HUES64 (cell line): ENCODE results near the gene PTGDS.

Experiments
- H3K27ac ChIP-seq: 2 replicates; pipeline ENCODE4 v1.7.0; 2013; ENCODE audit warnings: low read depth, low read length, inconsistent platforms
- H3K27me3 ChIP-seq: 2 replicates; pipeline ENCODE4 v1.6.1; 2013; ENCODE audit warnings: mild to moderate bottlenecking, low read length; ENCODE audit not compliant: insufficient read depth
- H3K36me3 ChIP-seq: 2 replicates; pipeline ENCODE4 v1.6.1; 2013; ENCODE audit warnings: mild to moderate bottlenecking, low read length; ENCODE audit not compliant: insufficient read depth
- H3K4me1 ChIP-seq: 2 replicates; pipeline ENCODE4 v1.6.1; 2013; ENCODE audit warnings: mild to moderate bottlenecking, low read length, moderate library complexity; ENCODE audit not compliant: insufficient read depth
- H3K4me3 ChIP-seq: 2 replicates; pipeline ENCODE4 v1.5.1; 2013; ENCODE audit warnings: mild to moderate bottlenecking, low read length, moderate library complexity
- H3K9ac ChIP-seq: 2 replicates; pipeline ENCODE4 v1.6.1; 2013; ENCODE audit warnings: mild to moderate bottlenecking, low read depth, low read length
- H3K9me3 ChIP-seq: 2 replicates; pipeline ENCODE4 v1.6.1; 2013; ENCODE audit warnings: low read depth, low read length; ENCODE audit not compliant: insufficient read depth
- WGBS: fragments of 150-250, 120-280 bp; methylation state at CpG from one replicate; pipeline ENCODE4 v1.1.7; 2013; ENCODE audit warnings: missing lambda C conversion rate; 5-methylcytosine and 5-hydroxymethylcytosine counted together

The PTGDS gene

DNA sequence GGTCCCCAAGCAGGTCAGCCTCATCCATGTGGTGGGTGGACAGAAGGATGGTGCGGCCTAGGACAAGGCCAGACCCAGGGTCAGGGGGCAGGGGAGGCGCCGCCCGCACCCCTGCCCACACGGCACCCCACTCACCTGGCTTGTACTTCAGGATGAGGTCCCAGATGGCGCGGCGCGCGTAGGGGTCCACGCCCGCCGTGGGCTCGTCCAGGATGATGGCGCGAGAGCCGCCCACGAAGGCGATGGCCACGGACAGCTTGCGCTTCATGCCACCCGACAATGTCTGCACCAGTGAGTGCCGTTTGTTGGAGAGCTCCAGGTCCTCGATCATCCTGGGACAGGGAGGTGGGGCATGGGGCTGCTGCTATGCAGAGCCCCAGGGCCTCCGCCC lies 38.2 kb downstream of the PTGDS start:
- no peak overlapping the region for H3K4me3 ChIP-seq
- no peak overlapping the region for H3K9ac ChIP-seq
- no peaks in the 10 kb centered on the region for H3K27me3 ChIP-seq
- H3K4me1 ChIP-seq, result no peaks in the 10 kb centered on the region
- 95% methylated on average over 24 of the region's 25 CpGs for WGBS
- H3K36me3 ChIP-seq, result no peaks in the 10 kb centered on the region
- no peaks in the 10 kb centered on the region for H3K9me3 ChIP-seq
- H3K27ac ChIP-seq, result no peak overlapping the region

DNA sequence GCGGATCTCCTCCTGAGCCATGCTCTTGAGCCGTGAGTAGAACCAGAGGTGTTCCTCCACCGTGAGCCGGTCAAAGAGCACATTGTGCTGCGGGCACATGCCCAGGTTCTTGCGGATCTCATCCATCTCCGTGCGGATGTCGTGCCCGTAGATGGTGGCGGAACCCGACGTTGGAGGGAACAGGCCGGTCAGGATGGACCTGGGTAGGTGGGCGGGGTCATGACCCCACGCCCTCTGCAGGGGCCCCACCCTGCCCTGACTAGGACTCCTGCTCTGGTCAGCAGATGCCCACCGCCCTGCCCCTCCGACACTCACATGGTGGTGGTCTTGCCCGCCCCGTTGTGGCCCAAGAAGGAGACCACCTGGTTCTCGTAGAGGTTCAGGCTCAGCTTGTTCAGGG lies 38.7 kb downstream of the PTGDS start:
- Histone ChIP-seq H3K27me3 (no peaks in the 10 kb centered on the region), H3K9me3 (no peaks in the 10 kb centered on the region), H3K36me3 (no peaks in the 10 kb centered on the region), H3K9ac (no peak overlapping the region), H3K4me1 (no peaks in the 10 kb centered on the region), H3K27ac (no peak overlapping the region), H3K4me3 (no peak overlapping the region)
- WGBS, result 96% methylated on average over 21 of the region's 21 CpGs

DNA sequence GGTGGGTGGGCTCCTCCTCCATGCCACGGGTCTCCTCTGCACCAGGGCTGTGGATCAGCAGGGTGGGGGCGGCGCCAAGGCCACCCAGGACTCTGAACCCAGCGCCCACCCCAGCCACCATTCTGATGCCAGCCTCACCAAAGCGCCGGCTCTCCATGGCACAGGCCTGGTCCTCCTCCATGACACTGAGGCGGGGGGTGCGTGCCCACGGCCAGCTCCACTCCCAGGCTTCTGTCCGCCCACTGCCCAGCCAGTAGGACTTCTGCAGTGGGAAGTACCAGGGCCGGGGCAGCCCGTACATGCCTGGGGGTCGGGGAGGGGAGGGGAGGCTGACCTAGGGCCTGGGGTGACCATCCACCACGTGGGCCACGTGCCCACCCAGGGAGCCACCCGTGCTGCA lies 39.1 kb downstream of the PTGDS start:
- H3K9me3 ChIP-seq, result no peaks in the 10 kb centered on the region
- no peak overlapping the region for H3K4me3 ChIP-seq
- H3K4me1 ChIP-seq, result no peaks in the 10 kb centered on the region
- no peaks in the 10 kb centered on the region for H3K36me3 ChIP-seq
- 94% methylated on average over 16 of the region's 16 CpGs for WGBS
- no peaks in the 10 kb centered on the region for H3K27me3 ChIP-seq
- no peak overlapping the region for H3K27ac ChIP-seq
- no peak overlapping the region for H3K9ac ChIP-seq

DNA sequence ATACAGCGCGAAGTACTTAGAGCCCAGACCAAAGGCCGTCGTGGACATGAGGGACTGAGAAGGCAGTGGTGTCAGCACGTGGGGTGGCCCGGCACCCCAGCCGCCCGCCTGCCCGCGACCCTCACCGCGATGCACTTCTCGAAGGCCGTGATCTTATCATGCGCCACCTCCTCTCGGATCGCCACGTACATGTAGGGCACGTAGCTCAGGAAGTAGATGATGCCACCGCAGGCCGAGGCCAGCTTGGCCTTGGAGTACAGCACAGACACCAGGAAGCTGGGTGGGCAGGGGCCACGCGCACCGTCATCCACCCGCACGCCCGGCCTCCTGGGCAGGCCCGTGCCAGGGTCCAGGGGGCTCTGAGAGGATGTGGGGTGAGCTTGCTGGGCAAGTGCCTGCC lies 39.8 kb downstream of the PTGDS start:
- Histone ChIP-seq H3K36me3 (no peaks in the 10 kb centered on the region), H3K4me1 (no peaks in the 10 kb centered on the region), H3K9me3 (no peaks in the 10 kb centered on the region), H3K9ac (no peak overlapping the region), H3K27me3 (no peaks in the 10 kb centered on the region), H3K4me3 (no peak overlapping the region), H3K27ac (no peak overlapping the region)
- WGBS, result 95% methylated on average over 28 of the region's 28 CpGs

DNA sequence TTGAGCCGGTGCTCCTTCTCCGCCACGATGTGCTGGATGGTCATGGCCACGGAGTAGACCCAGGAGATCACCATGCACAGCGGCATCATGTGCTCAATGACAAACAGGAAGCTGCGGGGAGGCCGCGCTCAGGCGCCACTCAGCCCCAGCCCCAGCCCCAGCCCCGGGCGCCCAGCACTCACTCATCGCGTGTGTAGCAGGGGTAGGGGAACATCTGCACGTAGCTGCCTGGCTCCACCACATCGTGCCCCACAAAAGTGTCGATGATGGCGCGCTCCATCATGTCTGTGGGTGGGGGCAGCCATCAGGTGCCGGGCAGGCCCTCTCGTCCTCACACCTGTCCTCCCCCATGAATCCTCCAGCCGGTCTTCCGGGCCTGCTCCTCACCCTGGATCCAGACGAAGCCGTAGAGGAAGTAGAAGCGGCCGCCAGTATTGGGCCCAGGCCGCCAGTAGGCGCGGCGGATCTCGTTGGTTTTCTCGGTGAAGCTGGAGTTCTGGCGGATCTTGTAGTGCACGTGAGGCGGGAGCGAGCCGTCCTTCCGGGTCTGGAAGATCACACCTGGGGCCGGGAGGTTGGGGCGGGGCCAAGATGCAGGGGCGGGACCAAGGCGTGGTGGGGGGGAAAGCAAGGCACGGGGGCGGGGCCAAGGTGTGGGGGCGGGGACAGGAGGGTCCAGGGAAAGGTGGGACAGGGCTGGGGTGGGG lies 40.6 kb downstream of the PTGDS start:
- Histone ChIP-seq H3K27ac (no peak overlapping the region), H3K9me3 (no peaks in the 10 kb centered on the region), H3K4me1 (no peaks in the 10 kb centered on the region), H3K36me3 (no peaks in the 10 kb centered on the region), H3K4me3 (no peak overlapping the region), H3K27me3 (no peaks in the 10 kb centered on the region), H3K9ac (no peak overlapping the region)
- 93% methylated on average over 45 of the region's 45 CpGs for WGBS

GRCh38 chr9:137018761-137019559 lies 41.7 kb downstream of the PTGDS start:
- no peak overlapping the region for H3K9ac ChIP-seq
- WGBS, result 93% methylated on average over 36 of the region's 36 CpGs
- H3K9me3 ChIP-seq, result no peaks in the 10 kb centered on the region
- no peak overlapping the region for H3K27ac ChIP-seq
- H3K4me1 ChIP-seq, result no peaks in the 10 kb centered on the region
- H3K27me3 ChIP-seq, result no peaks in the 10 kb centered on the region
- H3K36me3 ChIP-seq, result no peaks in the 10 kb centered on the region
- H3K4me3 ChIP-seq, result no peak overlapping the region

- no peaks in the 10 kb centered on the region for H3K4me1 ChIP-seq
- H3K27ac ChIP-seq, result no peak overlapping the region
- H3K9me3 ChIP-seq, result no peaks in the 10 kb centered on the region
- H3K36me3 ChIP-seq, result no peaks in the 10 kb centered on the region
- no peaks in the 10 kb centered on the region for H3K27me3 ChIP-seq
- no peak overlapping the region for H3K9ac ChIP-seq
- no peak overlapping the region for H3K4me3 ChIP-seq
- 91% methylated on average over 34 of the region's 34 CpGs for WGBS
Measured at GRCh38 chr9:137019891-137020683, 42.8 kb downstream of the PTGDS start.

- Histone ChIP-seq H3K4me1 (no peaks in the 10 kb centered on the region), H3K27ac (no peak overlapping the region), H3K9me3 (no peaks in the 10 kb centered on the region), H3K4me3 (no peak overlapping the region), H3K9ac (no peak overlapping the region), H3K36me3 (no peaks in the 10 kb centered on the region), H3K27me3 (no peaks in the 10 kb centered on the region)
- WGBS, result 93% methylated on average over 32 of the region's 32 CpGs
Measured at GRCh38 chr9:137020771-137021567, 43.7 kb downstream of the PTGDS start.

DNA sequence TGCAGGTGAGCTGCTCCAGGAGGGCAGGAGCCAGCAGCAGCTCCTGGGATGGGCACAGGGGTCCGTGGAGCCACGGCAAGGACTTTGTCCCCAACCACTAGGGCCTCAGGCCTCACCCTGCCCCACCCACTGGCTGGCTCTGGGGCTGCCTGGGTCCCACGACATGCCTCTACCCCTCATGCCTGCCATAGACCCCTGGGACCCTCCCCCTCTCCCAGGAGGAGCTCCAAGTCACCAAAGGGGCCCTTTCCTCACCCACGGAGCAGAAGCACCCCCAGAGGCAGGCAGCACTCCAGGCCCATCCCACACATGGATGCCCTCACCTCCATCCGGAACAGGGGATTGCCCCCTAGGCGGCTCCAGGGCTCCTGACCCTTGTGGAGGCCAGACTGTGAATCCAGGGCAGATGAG lies 44.3 kb downstream of the PTGDS start:
- Histone ChIP-seq H3K4me1 (no peaks in the 10 kb centered on the region), H3K9me3 (no peaks in the 10 kb centered on the region), H3K27ac (no peak overlapping the region), H3K4me3 (no peak overlapping the region), H3K9ac (no peak overlapping the region), H3K36me3 (no peaks in the 10 kb centered on the region), H3K27me3 (peaks cover under 1% of the 10 kb centered on the region; the same call in 1 of the 2 replicates)
- WGBS, result 85% methylated on average over 6 of the region's 6 CpGs

DNA sequence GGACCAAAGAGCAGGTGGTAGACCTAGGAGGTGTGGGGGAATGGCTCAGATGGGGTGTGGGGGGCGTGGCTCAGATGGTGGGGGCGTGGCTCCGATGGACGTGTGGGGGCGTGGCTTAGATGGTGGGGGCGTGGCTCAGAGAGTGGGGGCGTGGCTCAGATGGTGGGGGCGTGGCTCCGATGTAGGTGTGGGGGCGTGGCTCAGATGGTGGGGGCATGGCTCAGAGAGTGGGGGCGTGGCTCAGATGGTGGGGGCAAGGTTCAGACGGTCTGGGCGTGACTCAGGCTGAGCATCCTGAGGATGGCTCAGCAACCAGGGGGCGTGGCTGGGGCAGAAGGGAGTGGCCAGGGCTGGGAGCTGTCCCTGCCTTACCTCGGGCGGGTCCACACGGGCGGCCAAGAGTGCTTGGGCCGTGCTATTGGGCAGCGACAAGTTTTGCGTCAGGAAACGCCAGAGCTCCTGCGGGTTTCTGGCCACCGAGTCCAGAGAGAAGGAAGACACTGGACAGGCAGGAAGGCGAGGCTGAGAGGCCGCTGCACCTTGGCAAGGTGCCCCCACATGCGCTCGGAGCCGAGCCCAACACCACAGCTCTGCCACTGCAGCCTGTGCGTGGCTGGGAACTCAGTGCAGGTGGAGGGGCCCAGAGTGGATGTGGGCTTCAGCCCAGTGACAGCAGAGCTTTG lies 44.8 kb downstream of the PTGDS start:
- Histone ChIP-seq H3K4me1 (no peaks in the 10 kb centered on the region), H3K9me3 (no peaks in the 10 kb centered on the region), H3K27me3 (peaks cover 6% of the 10 kb centered on the region), H3K4me3 (no peak overlapping the region), H3K36me3 (no peaks in the 10 kb centered on the region), H3K27ac (no peak overlapping the region), H3K9ac (no peak overlapping the region)
- WGBS, result 48% methylated on average over 30 of the region's 30 CpGs
